HEK293 (cell line): Measurements from ENCODE around the gene OR1J2.

Experiments used
- OVOL3 ChIP-seq: fragments of 450-650 bp; formaldehyde crosslinking; IDR thresholded peaks from 2 replicates; pipeline ENCODE4 v1.5.1; 2016; ENCODE audit warnings: missing biosample characterization, missing genetic modification characterization
- ZBTB7A ChIP-seq: fragments of 450-650 bp; formaldehyde crosslinking; IDR thresholded peaks from 2 replicates; pipeline ENCODE4 v1.5.1; 2016; ENCODE audit warnings: low read depth, missing biosample characterization, missing genetic modification characterization
- ZNF10 ChIP-seq: fragments of 450-650 bp; formaldehyde crosslinking; IDR thresholded peaks from 2 replicates; pipeline ENCODE4 v1.5.1; 2017; ENCODE audit warnings: missing biosample characterization, missing genetic modification characterization
- ZNF23 ChIP-seq: fragments of 450-650 bp; formaldehyde crosslinking; IDR thresholded peaks from 2 replicates; pipeline ENCODE4 v1.5.1; 2016; ENCODE audit warnings: missing biosample characterization, missing genetic modification characterization, borderline replicate concordance
- ZNF24 ChIP-seq: fragments of 450-650 bp; formaldehyde crosslinking; IDR thresholded peaks from 2 replicates; pipeline ENCODE4 v1.5.1; 2016; ENCODE audit warnings: missing biosample characterization, missing genetic modification characterization
- ZNF274 ChIP-seq, 2 experiments: fragments of 200-500 bp in 1 of 2; fragments of 450-650 bp in 1 of 2; sonication (Bioruptor generic) in 1 of 2; formaldehyde crosslinking in 1 of 2; IDR thresholded peaks; 2 replicates each; pipeline versions ENCODE4 v1.5.1 to v1.6.1; 2014 to 2016; ENCODE audit warnings: borderline replicate concordance in 1 of 2, inconsistent platforms in 1 of 2, low read length in 1 of 2, missing biosample characterization in 1 of 2, missing genetic modification characterization in 1 of 2
- ZSCAN23 ChIP-seq: fragments of 450-650 bp; formaldehyde crosslinking; IDR thresholded peaks from 2 replicates; pipeline ENCODE4 v1.5.1; 2016; ENCODE audit warnings: missing biosample characterization, missing genetic modification characterization
- ZSCAN30 ChIP-seq: fragments of 450-650 bp; IDR thresholded peaks from 2 replicates; pipeline ENCODE4 v1.5.1; 2018; ENCODE audit warnings: missing biosample characterization, mild to moderate bottlenecking, missing genetic modification characterization, moderate library complexity
- TF ChIP-seq, protein P1 (sequence below): fragments of 450-650 bp; formaldehyde crosslinking; IDR thresholded peaks from 2 replicates; pipeline ENCODE4 v1.5.1; 2016; ENCODE audit warnings: missing biosample characterization, missing genetic modification characterization
- TF ChIP-seq, protein P2 (sequence below): fragments of 450-650 bp; formaldehyde crosslinking; IDR thresholded peaks from 2 replicates; pipeline ENCODE4 v1.5.1; 2016; ENCODE audit warnings: missing biosample characterization, missing genetic modification characterization
- TF ChIP-seq, protein P3 (sequence below): fragments of 450-650 bp; formaldehyde crosslinking; IDR thresholded peaks from 2 replicates; pipeline ENCODE4 v1.5.1; 2016; ENCODE audit warnings: missing biosample characterization, missing genetic modification characterization
- TF ChIP-seq, protein P4 (sequence below): fragments of 450-650 bp; formaldehyde crosslinking; optimal IDR thresholded peaks from 2 replicates; pipeline ENCODE3; 2016; ENCODE audit warnings: missing biosample characterization, mild to moderate bottlenecking, missing genetic modification characterization
- TF ChIP-seq, protein P5 (sequence below): fragments of 450-650 bp; formaldehyde crosslinking; IDR thresholded peaks from 2 replicates; pipeline ENCODE4 v1.5.1; 2016; ENCODE audit warnings: missing biosample characterization, missing genetic modification characterization

DNA sequence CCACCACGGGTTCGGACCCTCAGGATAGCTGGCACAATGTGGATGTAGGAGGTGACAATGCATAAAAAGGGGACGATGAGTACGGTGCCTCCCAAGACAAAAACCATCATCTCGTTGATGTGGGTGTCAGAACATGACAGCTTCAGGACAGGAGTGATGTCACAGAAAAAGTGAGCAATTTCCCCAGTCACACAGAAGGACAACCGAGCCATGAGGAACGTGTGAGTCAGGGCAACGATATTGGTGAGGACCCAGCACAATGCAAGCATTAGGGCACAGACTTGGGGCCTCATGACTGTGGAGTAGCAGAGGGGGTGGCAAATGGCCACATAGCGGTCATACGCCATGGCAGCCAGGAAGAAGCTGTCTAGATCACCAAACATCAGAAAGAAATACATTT lies 16.0 kb downstream of the OR1J2 start:
- TF ChIP-seq, protein P1, sequence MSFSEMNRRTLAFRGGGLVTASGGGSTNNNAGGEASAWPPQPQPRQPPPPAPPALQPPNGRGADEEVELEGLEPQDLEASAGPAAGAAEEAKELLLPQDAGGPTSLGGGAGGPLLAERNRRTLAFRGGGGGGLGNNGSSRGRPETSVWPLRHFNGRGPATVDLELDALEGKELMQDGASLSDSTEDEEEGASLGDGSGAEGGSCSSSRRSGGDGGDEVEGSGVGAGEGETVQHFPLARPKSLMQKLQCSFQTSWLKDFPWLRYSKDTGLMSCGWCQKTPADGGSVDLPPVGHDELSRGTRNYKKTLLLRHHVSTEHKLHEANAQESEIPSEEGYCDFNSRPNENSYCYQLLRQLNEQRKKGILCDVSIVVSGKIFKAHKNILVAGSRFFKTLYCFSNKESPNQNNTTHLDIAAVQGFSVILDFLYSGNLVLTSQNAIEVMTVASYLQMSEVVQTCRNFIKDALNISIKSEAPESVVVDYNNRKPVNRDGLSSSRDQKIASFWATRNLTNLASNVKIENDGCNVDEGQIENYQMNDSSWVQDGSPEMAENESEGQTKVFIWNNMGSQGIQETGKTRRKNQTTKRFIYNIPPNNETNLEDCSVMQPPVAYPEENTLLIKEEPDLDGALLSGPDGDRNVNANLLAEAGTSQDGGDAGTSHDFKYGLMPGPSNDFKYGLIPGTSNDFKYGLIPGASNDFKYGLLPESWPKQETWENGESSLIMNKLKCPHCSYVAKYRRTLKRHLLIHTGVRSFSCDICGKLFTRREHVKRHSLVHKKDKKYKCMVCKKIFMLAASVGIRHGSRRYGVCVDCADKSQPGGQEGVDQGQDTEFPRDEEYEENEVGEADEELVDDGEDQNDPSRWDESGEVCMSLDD (tag by site-specific recombination), result no peak
- TF ChIP-seq, protein P2, sequence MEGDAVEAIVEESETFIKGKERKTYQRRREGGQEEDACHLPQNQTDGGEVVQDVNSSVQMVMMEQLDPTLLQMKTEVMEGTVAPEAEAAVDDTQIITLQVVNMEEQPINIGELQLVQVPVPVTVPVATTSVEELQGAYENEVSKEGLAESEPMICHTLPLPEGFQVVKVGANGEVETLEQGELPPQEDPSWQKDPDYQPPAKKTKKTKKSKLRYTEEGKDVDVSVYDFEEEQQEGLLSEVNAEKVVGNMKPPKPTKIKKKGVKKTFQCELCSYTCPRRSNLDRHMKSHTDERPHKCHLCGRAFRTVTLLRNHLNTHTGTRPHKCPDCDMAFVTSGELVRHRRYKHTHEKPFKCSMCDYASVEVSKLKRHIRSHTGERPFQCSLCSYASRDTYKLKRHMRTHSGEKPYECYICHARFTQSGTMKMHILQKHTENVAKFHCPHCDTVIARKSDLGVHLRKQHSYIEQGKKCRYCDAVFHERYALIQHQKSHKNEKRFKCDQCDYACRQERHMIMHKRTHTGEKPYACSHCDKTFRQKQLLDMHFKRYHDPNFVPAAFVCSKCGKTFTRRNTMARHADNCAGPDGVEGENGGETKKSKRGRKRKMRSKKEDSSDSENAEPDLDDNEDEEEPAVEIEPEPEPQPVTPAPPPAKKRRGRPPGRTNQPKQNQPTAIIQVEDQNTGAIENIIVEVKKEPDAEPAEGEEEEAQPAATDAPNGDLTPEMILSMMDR, result no peak
- TF ChIP-seq, protein P3, sequence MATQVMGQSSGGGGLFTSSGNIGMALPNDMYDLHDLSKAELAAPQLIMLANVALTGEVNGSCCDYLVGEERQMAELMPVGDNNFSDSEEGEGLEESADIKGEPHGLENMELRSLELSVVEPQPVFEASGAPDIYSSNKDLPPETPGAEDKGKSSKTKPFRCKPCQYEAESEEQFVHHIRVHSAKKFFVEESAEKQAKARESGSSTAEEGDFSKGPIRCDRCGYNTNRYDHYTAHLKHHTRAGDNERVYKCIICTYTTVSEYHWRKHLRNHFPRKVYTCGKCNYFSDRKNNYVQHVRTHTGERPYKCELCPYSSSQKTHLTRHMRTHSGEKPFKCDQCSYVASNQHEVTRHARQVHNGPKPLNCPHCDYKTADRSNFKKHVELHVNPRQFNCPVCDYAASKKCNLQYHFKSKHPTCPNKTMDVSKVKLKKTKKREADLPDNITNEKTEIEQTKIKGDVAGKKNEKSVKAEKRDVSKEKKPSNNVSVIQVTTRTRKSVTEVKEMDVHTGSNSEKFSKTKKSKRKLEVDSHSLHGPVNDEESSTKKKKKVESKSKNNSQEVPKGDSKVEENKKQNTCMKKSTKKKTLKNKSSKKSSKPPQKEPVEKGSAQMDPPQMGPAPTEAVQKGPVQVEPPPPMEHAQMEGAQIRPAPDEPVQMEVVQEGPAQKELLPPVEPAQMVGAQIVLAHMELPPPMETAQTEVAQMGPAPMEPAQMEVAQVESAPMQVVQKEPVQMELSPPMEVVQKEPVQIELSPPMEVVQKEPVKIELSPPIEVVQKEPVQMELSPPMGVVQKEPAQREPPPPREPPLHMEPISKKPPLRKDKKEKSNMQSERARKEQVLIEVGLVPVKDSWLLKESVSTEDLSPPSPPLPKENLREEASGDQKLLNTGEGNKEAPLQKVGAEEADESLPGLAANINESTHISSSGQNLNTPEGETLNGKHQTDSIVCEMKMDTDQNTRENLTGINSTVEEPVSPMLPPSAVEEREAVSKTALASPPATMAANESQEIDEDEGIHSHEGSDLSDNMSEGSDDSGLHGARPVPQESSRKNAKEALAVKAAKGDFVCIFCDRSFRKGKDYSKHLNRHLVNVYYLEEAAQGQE (tag by site-specific recombination), result no peak
- TF ChIP-seq ZNF274 (IDR thresholded peaks at IDR 0.05; ENCODE audit: low read length), result no peak
- no peak for TF ChIP-seq ZNF274 (tag by site-specific recombination; IDR thresholded peaks at IDR 0.05; ENCODE audit: borderline replicate concordance)
- no peak for TF ChIP-seq ZSCAN30
- no peak for TF ChIP-seq ZNF24
- TF ChIP-seq ZNF23 (tag by site-specific recombination), result no peak
- TF ChIP-seq ZBTB7A (tag by site-specific recombination), result no peak
- TF ChIP-seq ZNF10, result no peak
- TF ChIP-seq, protein P4, sequence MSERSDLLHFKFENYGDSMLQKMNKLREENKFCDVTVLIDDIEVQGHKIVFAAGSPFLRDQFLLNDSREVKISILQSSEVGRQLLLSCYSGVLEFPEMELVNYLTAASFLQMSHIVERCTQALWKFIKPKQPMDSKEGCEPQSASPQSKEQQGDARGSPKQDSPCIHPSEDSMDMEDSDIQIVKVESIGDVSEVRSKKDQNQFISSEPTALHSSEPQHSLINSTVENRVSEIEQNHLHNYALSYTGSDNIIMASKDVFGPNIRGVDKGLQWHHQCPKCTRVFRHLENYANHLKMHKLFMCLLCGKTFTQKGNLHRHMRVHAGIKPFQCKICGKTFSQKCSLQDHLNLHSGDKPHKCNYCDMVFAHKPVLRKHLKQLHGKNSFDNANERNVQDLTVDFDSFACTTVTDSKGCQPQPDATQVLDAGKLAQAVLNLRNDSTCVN (tag by site-specific recombination), result no peak
- TF ChIP-seq OVOL3 (tag by site-specific recombination), result no peak
- TF ChIP-seq, protein P5, sequence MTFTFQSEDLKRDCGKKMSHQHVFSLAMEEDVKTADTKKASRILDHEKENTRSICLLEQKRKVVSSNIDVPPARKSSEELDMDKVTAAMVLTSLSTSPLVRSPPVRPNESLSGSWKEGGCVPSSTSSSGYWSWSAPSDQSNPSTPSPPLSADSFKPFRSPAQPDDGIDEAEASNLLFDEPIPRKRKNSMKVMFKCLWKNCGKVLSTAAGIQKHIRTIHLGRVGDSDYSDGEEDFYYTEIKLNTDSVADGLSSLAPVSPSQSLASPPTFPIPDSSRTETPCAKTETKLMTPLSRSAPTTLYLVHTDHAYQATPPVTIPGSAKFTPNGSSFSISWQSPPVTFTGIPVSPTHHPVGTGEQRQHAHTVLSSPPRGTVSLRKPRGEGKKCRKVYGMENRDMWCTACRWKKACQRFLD (tag by site-specific recombination), result no peak
- no peak for TF ChIP-seq ZSCAN23 (tag by site-specific recombination)
